Parathyroid adenoma (tissue), 2 donors: ENCODE results near the gene RAMACL.
"Not testable (repeated sequence)": the region's sequence is repeated elsewhere in the genome, so short reads cannot be mapped to it uniquely, and the experiment has no call there.

Source experiments
- H2AFZ ChIP-seq: fragments of 300-600 bp; sonication (generic); one replicate; pipeline ENCODE4 v1.7.0; 2017; ENCODE audit warnings: antibody characterized with exemption, mild to moderate bottlenecking
- H3K27ac ChIP-seq: fragments of 300-600 bp; sonication (generic); one replicate; pipeline ENCODE4 v1.7.0; 2017
- H3K27me3 ChIP-seq: fragments of 300-600 bp; sonication (generic); one replicate; pipeline ENCODE4 v1.7.0; 2017; ENCODE audit warnings: low read length; ENCODE audit not compliant: control insufficient read depth, insufficient read depth
- H3K36me3 ChIP-seq: fragments of 300-600 bp; sonication (generic); one replicate; pipeline ENCODE4 v1.7.0; 2017; ENCODE audit warnings: low read length; ENCODE audit not compliant: control insufficient read depth, insufficient read depth
- H3K4me1 ChIP-seq: fragments of 300-600 bp; sonication (generic); one replicate; pipeline ENCODE4 v1.7.0; 2017; ENCODE audit warnings: control low read depth
- H3K4me2 ChIP-seq: fragments of 300-600 bp; sonication (generic); one replicate; pipeline ENCODE4 v1.7.0; 2017; ENCODE audit warnings: low read length
- H3K4me3 ChIP-seq: fragments of 300-600 bp; sonication (generic); one replicate; pipeline ENCODE4 v1.7.0; 2017; ENCODE audit warnings: low read depth, low read length
- H3K79me2 ChIP-seq: fragments of 300-600 bp; sonication (generic); one replicate; pipeline ENCODE4 v1.7.0; 2017; ENCODE audit warnings: control low read depth
- H3K9ac ChIP-seq: fragments of 300-600 bp; sonication (generic); one replicate; pipeline ENCODE4 v1.7.0; 2017; ENCODE audit warnings: mild to moderate bottlenecking
- H3K9me3 ChIP-seq: fragments of 300-600 bp; sonication (generic); one replicate; pipeline ENCODE4 v1.7.0; 2017; ENCODE audit warnings: low read length; ENCODE audit not compliant: control insufficient read depth
- TF ChIP-seq, protein P1 (sequence below): fragments of 300-600 bp; sonication (generic); IDR thresholded peaks from one replicate; pipeline ENCODE4 v1.7.0; 2017; ENCODE audit warnings: antibody characterized with exemption, mild to moderate bottlenecking
- donor health status: primary hyperparathyroidism.

Gene RAMACL

DNA sequence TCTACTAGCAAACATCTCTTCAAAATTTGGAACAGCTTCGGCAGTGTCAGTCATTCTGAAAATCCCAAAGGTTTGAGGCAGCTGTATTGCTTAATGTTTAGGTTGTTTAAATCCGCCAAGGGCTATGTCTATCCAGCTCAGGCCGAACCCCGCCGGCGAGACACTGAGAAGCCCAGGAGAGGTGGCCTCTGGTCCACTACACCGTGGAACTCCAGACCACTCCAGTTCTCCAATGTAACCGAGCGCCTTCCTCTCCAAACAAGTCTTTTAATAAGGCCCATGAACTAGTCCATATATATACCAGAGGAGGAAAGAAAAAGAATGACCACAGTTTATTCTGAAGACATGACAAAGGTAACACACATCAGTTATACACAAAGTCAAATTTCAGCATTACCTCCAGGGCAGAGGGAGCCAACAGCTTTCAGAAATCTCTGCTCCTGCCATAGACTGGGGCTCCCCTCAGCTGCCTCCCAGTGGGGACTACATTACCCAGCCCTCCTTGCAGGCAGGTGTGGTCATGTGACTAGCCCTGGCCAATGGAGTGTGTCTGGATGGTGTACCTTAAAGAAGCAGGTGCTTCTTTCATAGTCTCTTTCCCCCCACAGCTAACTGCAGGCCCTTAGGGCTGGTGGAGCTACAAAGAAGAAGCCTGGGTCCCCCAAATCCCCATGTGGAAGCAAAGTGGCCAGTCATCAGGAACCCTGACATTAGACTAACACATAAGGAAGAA lies at the start of gene RAMACL:
Gene RAMACL (minus strand): TSS at position 255 of the 733 bp plus-strand sequence. CDS start 201 bp downstream, at position 54.
- peak within 1 kb of the TSS; percentile 10 for H3K4me2 ChIP-seq
- H3K9me3 ChIP-seq, result no peaks in the 10 kb centered on the region
- H3K79me2 ChIP-seq, result peaks cover 39% of the 10 kb centered on the region
- no peak within 1 kb of the TSS for H3K9ac ChIP-seq
- no peaks in the 10 kb centered on the region for H3K27me3 ChIP-seq
- H3K4me1 ChIP-seq, result peaks cover 60% of the 10 kb centered on the region
- TF ChIP-seq, protein P1, sequence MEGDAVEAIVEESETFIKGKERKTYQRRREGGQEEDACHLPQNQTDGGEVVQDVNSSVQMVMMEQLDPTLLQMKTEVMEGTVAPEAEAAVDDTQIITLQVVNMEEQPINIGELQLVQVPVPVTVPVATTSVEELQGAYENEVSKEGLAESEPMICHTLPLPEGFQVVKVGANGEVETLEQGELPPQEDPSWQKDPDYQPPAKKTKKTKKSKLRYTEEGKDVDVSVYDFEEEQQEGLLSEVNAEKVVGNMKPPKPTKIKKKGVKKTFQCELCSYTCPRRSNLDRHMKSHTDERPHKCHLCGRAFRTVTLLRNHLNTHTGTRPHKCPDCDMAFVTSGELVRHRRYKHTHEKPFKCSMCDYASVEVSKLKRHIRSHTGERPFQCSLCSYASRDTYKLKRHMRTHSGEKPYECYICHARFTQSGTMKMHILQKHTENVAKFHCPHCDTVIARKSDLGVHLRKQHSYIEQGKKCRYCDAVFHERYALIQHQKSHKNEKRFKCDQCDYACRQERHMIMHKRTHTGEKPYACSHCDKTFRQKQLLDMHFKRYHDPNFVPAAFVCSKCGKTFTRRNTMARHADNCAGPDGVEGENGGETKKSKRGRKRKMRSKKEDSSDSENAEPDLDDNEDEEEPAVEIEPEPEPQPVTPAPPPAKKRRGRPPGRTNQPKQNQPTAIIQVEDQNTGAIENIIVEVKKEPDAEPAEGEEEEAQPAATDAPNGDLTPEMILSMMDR, result no peak
- no peaks in the 10 kb centered on the region for H3K36me3 ChIP-seq
- peak within 1 kb of the TSS; percentile 89 for H3K27ac ChIP-seq
- peak within 1 kb of the TSS; percentile 24 for H3K4me3 ChIP-seq
- peak within 1 kb of the TSS; percentile 48 for H2AFZ ChIP-seq

DNA sequence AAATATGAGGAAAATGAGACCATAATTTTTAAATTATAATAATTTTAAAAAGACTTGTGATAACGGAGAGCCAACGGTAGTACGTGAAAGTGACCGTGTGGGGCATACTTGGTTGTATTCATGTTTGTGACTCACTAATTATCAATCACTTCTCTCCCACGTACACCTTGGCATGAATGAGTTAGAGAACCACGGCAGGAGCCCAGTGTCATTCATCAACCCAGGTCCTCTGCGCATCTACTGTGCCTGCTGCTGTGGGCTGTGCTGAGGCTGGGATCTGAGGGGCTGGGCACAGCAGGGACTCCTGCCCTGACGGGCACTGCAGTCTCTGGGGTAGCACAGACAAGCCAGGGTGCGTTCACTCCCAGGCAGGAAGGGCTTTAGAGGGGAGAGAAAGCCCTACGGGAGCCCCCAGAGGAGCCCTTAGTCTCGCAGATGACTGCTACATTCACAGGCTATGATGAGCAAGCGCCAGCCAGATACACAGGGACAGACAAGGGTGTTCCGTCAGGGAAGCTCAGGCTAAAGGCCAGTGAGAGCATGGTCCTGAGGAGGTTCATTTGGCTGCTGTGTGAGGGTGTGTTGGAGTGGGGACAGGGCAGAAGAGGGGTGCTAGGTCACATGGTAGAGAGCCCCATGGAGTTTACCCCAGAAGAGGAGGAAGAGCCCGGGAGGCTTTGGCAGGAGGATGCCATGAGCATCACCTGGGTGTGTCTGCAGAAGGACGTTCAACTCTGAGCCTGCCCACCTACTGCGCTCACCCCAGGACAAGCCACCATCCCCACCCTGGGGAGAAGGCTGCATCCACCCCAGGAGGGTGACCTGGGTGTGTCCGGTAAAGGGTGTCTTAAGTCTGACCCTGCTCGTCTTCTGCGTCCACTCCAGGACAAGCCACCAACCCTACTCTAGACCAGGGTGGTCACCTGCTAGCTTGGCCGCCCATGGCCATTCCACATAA lies 48.8 kb upstream of the RAMACL start:
- Histone ChIP-seq H3K79me2 (no peaks in the 10 kb centered on the region), H3K9me3 (no peaks in the 10 kb centered on the region), H3K27me3 (no peaks in the 10 kb centered on the region), H2AFZ (no peak overlapping the region), H3K27ac (no peak overlapping the region), H3K4me3 (no peak overlapping the region), H3K4me1 (peaks cover 12% of the 10 kb centered on the region), H3K9ac (no peak overlapping the region), H3K36me3 (no peaks in the 10 kb centered on the region), H3K4me2 (no peak overlapping the region)
- TF ChIP-seq, protein P1, result no peak

DNA sequence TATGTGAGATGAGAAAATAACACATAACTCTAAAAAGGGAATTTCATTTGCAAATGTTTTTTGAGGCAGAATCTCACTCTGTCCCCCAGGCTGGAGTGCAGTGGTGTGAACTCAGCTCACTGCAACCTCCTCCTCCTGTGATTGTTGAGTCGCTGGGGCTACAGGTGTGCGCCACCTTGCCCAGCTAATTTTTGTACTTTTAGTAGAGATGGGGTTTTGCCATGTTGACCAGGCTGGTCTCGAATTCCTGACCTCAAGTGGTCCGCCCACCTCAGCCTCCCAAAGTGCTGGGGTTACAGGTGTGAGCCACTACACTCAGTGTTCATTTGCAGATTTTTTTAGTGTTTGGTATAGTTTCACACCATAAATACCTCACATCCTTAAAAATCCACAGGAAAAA lies 48.1 kb upstream of the RAMACL start:
- not testable (repeated sequence) for H3K9me3 ChIP-seq, H2AFZ ChIP-seq, H3K4me1 ChIP-seq, H3K9ac ChIP-seq, H3K4me2 ChIP-seq, H3K27ac ChIP-seq, H3K79me2 ChIP-seq, H3K36me3 ChIP-seq, H3K4me3 ChIP-seq, H3K27me3 ChIP-seq

DNA sequence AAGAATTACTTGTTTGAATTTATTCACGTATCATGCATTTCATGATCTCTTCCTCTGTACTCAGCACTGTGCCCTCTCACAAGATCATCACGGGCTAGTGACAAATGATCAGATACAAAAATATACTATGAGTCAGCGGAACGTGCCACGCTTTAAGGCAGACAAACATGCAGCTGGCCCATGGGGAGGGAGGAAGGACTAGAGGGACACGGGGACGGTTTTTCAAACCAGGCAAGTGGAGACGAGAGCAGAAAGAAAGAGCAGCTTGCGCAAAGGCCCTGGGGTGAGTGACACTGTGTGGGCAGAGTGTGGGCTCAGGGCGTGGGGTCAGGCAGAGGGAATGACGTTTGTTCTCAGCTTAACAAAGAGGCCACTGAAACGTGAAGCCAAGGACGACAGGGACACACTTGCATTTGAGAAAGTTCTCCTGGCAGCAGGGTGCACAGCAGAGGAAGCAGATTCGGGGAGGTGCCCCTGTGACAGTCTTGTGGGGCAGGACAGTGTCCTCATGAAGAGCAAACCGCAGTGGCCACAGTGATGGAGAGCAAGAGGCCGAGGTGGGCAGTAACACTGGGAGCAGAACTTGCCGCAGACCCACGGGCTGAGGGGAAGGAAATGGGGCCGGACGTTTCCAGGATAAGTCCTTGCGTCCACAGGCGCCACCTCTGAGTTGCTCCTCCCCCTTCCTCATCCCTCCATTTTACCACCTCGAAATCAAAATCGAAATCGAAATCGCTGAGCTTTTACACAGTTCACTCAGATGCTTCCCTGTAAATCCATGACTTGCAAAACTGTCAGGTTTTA lies 47.5 kb upstream of the RAMACL start:
- TF ChIP-seq, protein P1, result no peak

More for the DNA sequence above, 47.5 kb upstream of the RAMACL start:
- H2AFZ ChIP-seq, result peak overlapping the region; percentile 10
- no peaks in the 10 kb centered on the region for H3K36me3 ChIP-seq
- H3K27me3 ChIP-seq, result no peaks in the 10 kb centered on the region
- no peak overlapping the region for H3K4me3 ChIP-seq
- H3K9me3 ChIP-seq, result no peaks in the 10 kb centered on the region
- H3K79me2 ChIP-seq, result no peaks in the 10 kb centered on the region
- peak overlapping the region; percentile 12 for H3K4me2 ChIP-seq
- H3K4me1 ChIP-seq, result peaks cover 8% of the 10 kb centered on the region
- no peak overlapping the region for H3K9ac ChIP-seq
- H3K27ac ChIP-seq, result peak overlapping the region; percentile 16
